Activated CD4-positive, CD25-positive, alpha-beta regulatory T cell treated with anti-CD3 and anti-CD28 coated beads, Interleukin-2, amount 50 U/mL, for 72 hours (primary cell): ENCODE data around the gene SETD7.

ENCODE experiments used
- DNase-seq: peaks from one replicate; pipeline ENCODE4 v3.0.0; 2021

Gene SETD7

GRCh38 chr4:139556071-139556723 is at the start of gene SETD7:
Gene SETD7 (minus strand): TSS chr4:139556219. CDS start chr4:139556137, 82 bp downstream.
- peak; percentile 63 for DNase-seq

GRCh38 chr4:139605516-139605915 is 49.5 kb upstream of the SETD7 start:
- no peak for DNase-seq

GRCh38 chr4:139603576-139604410 is 47.8 kb upstream of the SETD7 start:
- DNase-seq: no peak

- DNase-seq: no peak
Observed at GRCh38 chr4:139602776-139603360, 46.8 kb upstream of the SETD7 start.

GRCh38 chr4:139600662-139601061 is 44.6 kb upstream of the SETD7 start:
- DNase-seq: no peak

- no peak for DNase-seq
Observed at GRCh38 chr4:139599594-139600374, 43.8 kb upstream of the SETD7 start.

- no peak for DNase-seq
Observed at GRCh38 chr4:139599076-139599475, 43.1 kb upstream of the SETD7 start.

- no peak for DNase-seq
Observed at GRCh38 chr4:139596684-139597279, 40.8 kb upstream of the SETD7 start.

GRCh38 chr4:139596034-139596683 is 40.1 kb upstream of the SETD7 start:
- DNase-seq: no peak

- no peak for DNase-seq
Observed at GRCh38 chr4:139594591-139595185, 38.7 kb upstream of the SETD7 start.

- no peak for DNase-seq
Observed at GRCh38 chr4:139593091-139593564, 37.1 kb upstream of the SETD7 start.

GRCh38 chr4:139589336-139590018 is 33.5 kb upstream of the SETD7 start:
- no peak for DNase-seq

GRCh38 chr4:139587446-139587845 is 31.4 kb upstream of the SETD7 start:
- no peak for DNase-seq

- no peak for DNase-seq
Observed at GRCh38 chr4:139585473-139585872, 29.5 kb upstream of the SETD7 start.

GRCh38 chr4:139584784-139585183 is 28.8 kb upstream of the SETD7 start:
- no peak for DNase-seq

- DNase-seq: no peak
Observed at GRCh38 chr4:139584013-139584412, 28.0 kb upstream of the SETD7 start.

- no peak for DNase-seq
Observed at GRCh38 chr4:139582044-139582443, 26.0 kb upstream of the SETD7 start.

GRCh38 chr4:139581096-139581495 is 25.1 kb upstream of the SETD7 start:
- DNase-seq: no peak

- DNase-seq: no peak
Observed at GRCh38 chr4:139576219-139576618, 20.2 kb upstream of the SETD7 start.

- no peak for DNase-seq
Observed at GRCh38 chr4:139575072-139575471, 19.1 kb upstream of the SETD7 start.

GRCh38 chr4:139574641-139575040 is 18.6 kb upstream of the SETD7 start:
- no peak for DNase-seq
